K562 (cell line): Measurements from ENCODE around the gene CHMP2A. TPM values are rescaled to one million over a fixed set of nuclear protein-coding genes. Genes with fewer than 3 reads are reported as not detected.

Experiments used
- ATAC-seq: fragments of 200-7000 bp; cut with Tn5 transposase; 3 replicates; pipeline ENCODE4 v1.9.1; 2020; ENCODE audit warnings: moderate library complexity
- BruUV-seq: library from RNA; stranded (reverse); fragments of 400-500 nt; replicated peaks from 2 replicates; lab custom pipeline; 2021; lab: Mats Ljungman, UMichigan
- CTCF ChIA-PET: fragments of 300-600 bp; formaldehyde crosslinking; extraction: SDS; loops from one replicate; lab custom pipeline; 2021; ENCODE audit warnings: low intra/inter-chr PET ratio; lab: Yijun Ruan, JAX
- POLR2A ChIA-PET: fragments of 300-600, 350-650 bp; sonication (Branson Sonifier 250); formaldehyde crosslinking; extraction: SDS; loops from one replicate; lab custom pipeline; 2021; ENCODE audit warnings: antibody characterized with exemption, inconsistent platforms; lab: Yijun Ruan, JAX
- DNase-seq, 4 experiments: peaks; one replicate each; pipeline versions ENCODE4 v3.0.0 to v3.0.0-alpha.2; 2011 to 2018; ENCODE audit warnings: low spot score in 3 of 4, mixed read lengths in 3 of 4; ENCODE audit errors: extremely low read depth in 1 of 4
- FAIRE-seq: peaks from 2 replicates; lab custom pipeline; 2011; peaks lifted over from hg19 to GRCh38; lab: Jason Lieb, UNC
- H2AFZ ChIP-seq: 2 replicates; pipeline ENCODE4 v1.6.0; 2011; ENCODE audit warnings: low read depth, low read length, control low read depth, inconsistent platforms
- H3K27ac ChIP-seq: fragments of 200-600 bp; 3 replicates; pipeline ENCODE4 v1.8.0; 2011; ENCODE audit warnings: low read depth, mild to moderate bottlenecking, control low read depth, inconsistent platforms, low read length, moderate library complexity, mixed read lengths; ENCODE audit errors: extremely low read depth
- H3K27me3 ChIP-seq, 2 experiments: fragments of 300-600 bp in 1 of 2; 2 replicates in 1 of 2; 3 replicates in 1 of 2; pipeline versions ENCODE4 v1.6.0 to v1.8.0; 2011; ENCODE audit warnings: inconsistent platforms in 2 of 2, low read length in 2 of 2, mild to moderate bottlenecking in 1 of 2, mixed read lengths in 1 of 2, moderate library complexity in 1 of 2; ENCODE audit not compliant: control insufficient read depth in 2 of 2, insufficient read depth in 2 of 2
- H3K36me3 ChIP-seq: fragments of 300-600 bp; 3 replicates; pipeline ENCODE4 v1.8.0; 2011; ENCODE audit warnings: mild to moderate bottlenecking, low read length, inconsistent platforms; ENCODE audit not compliant: control insufficient read depth, insufficient read depth
- H3K4me1 ChIP-seq, 2 experiments: fragments of 200-600 bp in 1 of 2; replicated peaks in 1 of 2; 2 replicates in 1 of 2; 3 replicates in 1 of 2; pipeline versions ENCODE4 v1.5.1 to v1.8.0; 2011; ENCODE audit warnings: inconsistent platforms in 2 of 2, low read length in 2 of 2, mild to moderate bottlenecking in 1 of 2, mixed read lengths in 1 of 2, moderate library complexity in 1 of 2; ENCODE audit not compliant: control insufficient read depth in 2 of 2, insufficient read depth in 2 of 2
- H3K4me2 ChIP-seq: 2 replicates; pipeline ENCODE4 v1.6.1; 2011; ENCODE audit warnings: low read length, control low read depth, inconsistent platforms, mixed read lengths; ENCODE audit not compliant: insufficient read depth
- H3K4me3 ChIP-seq: fragments of 200-600 bp; sonication (generic), shearing (Covaris generic); 2 replicates; pipeline ENCODE4 v1.5.1; 2016; ENCODE audit warnings: control low read depth, inconsistent platforms
- H3K79me2 ChIP-seq: fragments of 200-600 bp; 3 replicates; pipeline ENCODE4 v1.8.0; 2011; ENCODE audit warnings: low read length, inconsistent platforms; ENCODE audit not compliant: control insufficient read depth, insufficient read depth
- H3K9ac ChIP-seq, 2 experiments: 2 replicates each; pipeline versions ENCODE4 v1.6.0 to v1.6.1; 2011; ENCODE audit warnings: low read depth in 2 of 2, low read length in 2 of 2, control low read depth in 1 of 2, inconsistent platforms in 1 of 2, mild to moderate bottlenecking in 1 of 2, mixed read lengths in 1 of 2; ENCODE audit not compliant: insufficient read depth in 1 of 2
- H3K9me1 ChIP-seq: one replicate; pipeline ENCODE4 v1.6.0; 2011; ENCODE audit warnings: inconsistent platforms, mild to moderate bottlenecking, low read length, moderate library complexity; ENCODE audit not compliant: control insufficient read depth, insufficient read depth
- H3K9me3 ChIP-seq: replicated peaks from 2 replicates; pipeline ENCODE4 v1.5.1; 2011; ENCODE audit warnings: low read depth, low read length, inconsistent platforms; ENCODE audit not compliant: control insufficient read depth, insufficient read depth
- H4K20me1 ChIP-seq: replicated peaks from 2 replicates; pipeline ENCODE4 v1.6.1; 2011; ENCODE audit warnings: low read length, inconsistent platforms, mixed read lengths; ENCODE audit not compliant: control insufficient read depth, insufficient read depth
- CC2D1A ChIP-seq: fragments of 450-650 bp; IDR thresholded peaks from 2 replicates; pipeline ENCODE4 v1.6.1; 2017; ENCODE audit warnings: mild to moderate bottlenecking
- FOXJ2 ChIP-seq: fragments of 200-800 bp; sonication (Bioruptor generic); IDR thresholded peaks from 2 replicates; pipeline ENCODE4 v1.6.1; 2016; ENCODE audit warnings: missing genetic modification characterization, missing compliant biosample characterization
- MAZ ChIP-seq, 2 experiments: fragments of 450-650 bp in 1 of 2; sonication (generic) in 1 of 2; formaldehyde crosslinking; IDR thresholded peaks in 1 of 2; conservative IDR thresholded peaks in 1 of 2; 2 replicates each; pipeline versions ENCODE4 v1.4.0 to v1.5.0; 2020; ENCODE audit warnings: mild to moderate bottlenecking in 1 of 2, missing genetic modification reagents in 1 of 2
- NCOA4 ChIP-seq: fragments of 450-650 bp; IDR thresholded peaks from 2 replicates; pipeline ENCODE4 v1.6.1; 2018; ENCODE audit warnings: mild to moderate bottlenecking; ENCODE audit not compliant: partially characterized antibody
- NFIX ChIP-seq: fragments of 250-450 bp; sonication (Bioruptor Pico); IDR thresholded peaks from 2 replicates; pipeline ENCODE4 v1.4.0; 2020; ENCODE audit warnings: low read depth, mild to moderate bottlenecking, moderate library complexity
- PURB ChIP-seq: sonication (generic); formaldehyde crosslinking; IDR thresholded peaks from 2 replicates; pipeline ENCODE4 v1.9.0; 2021; ENCODE audit warnings: low read depth, mild to moderate bottlenecking, missing genetic modification reagents
- SIRT6 ChIP-seq: IDR thresholded peaks from one replicate; pipeline ENCODE4 v1.6.1; 2012; ENCODE audit warnings: low read depth, mild to moderate bottlenecking, control low read depth, inconsistent platforms, low read length, moderate library complexity
- SMARCA4 ChIP-seq: fragments of 450-650 bp; IDR thresholded peaks from 2 replicates; pipeline ENCODE4 v1.6.1; 2016
- SREBF1 ChIP-seq: fragments of 150-350 bp; IDR thresholded peaks from 2 replicates; pipeline ENCODE4 v1.6.1; 2014; ENCODE audit warnings: antibody characterized with exemption, low read depth, low read length, borderline replicate concordance
- STAT5A ChIP-seq: IDR thresholded peaks from 2 replicates; pipeline ENCODE4 v1.6.1; 2012; ENCODE audit warnings: low read length, inconsistent platforms, borderline replicate concordance
- TAF15 ChIP-seq: fragments of 200-400 bp; formaldehyde crosslinking; IDR thresholded peaks from 2 replicates; pipeline ENCODE4 v1.6.1; 2017; ENCODE audit warnings: mild to moderate bottlenecking, low read depth, low read length, moderate library complexity
- ZNF780A ChIP-seq: fragments of 250-450 bp; sonication (Bioruptor Pico); IDR thresholded peaks from 2 replicates; pipeline ENCODE4 v1.5.0; 2021; ENCODE audit warnings: mild to moderate bottlenecking
- WGBS: fragments of 100-300 bp; shearing (Covaris generic); methylation state at CpG from one replicate; pipeline ENCODE4 v1.1.6; 2016; ENCODE audit warnings: low coverage, mixed read lengths; ENCODE audit not compliant: insufficient coverage; ENCODE audit errors: missing lambda C conversion rate; 5-methylcytosine and 5-hydroxymethylcytosine counted together
- in situ Hi-C: fragments of 300-500 bp; cut with MboI; formaldehyde crosslinking; loops from 4 replicates; pipeline ENCODE4 v1.15.0; 2018; ENCODE audit warnings: inconsistent platforms, mixed read lengths
- intact Hi-C: fragments of 100-400 bp; cut with micrococcal nuclease; formaldehyde crosslinking; loops from 2 replicates; pipeline ENCODE4 v1.14.2; 2022
- polyA plus RNA-seq, 8 experiments: library from polyadenylated mRNA; depleted of rRNA in 4 of 8; stranded (reverse) in 5 of 8; unstranded in 3 of 8; fragments of >200 nt; fragmentation: Nextera tagmentation in 2 of 8; fragmentation: Illumina TruSeq in 1 of 8; extraction: Ambion mirVana in 2 of 8; extraction: Trizol in 1 of 8; gene quantifications; 2 replicates each; pipeline versions ENCODE4 v1.2.1 to v1.2.3, GENCODE V29; 2011 to 2014; ENCODE audit warnings: inconsistent platforms in 1 of 8, missing spikeins in 1 of 8
- total RNA-seq, 7 experiments: library from RNA; depleted of rRNA in 6 of 7; stranded (reverse); fragments of >200 nt in 6 of 7; fragmentation: Illumina TruSeq in 2 of 7; extraction: Trizol in 2 of 7; gene quantifications; 2 replicates each; pipeline versions ENCODE4 v1.2.1 to v1.2.3, GENCODE V29; 2011 to 2021; ENCODE audit warnings: low replicate concordance in 1 of 7
- TF ChIP-seq, protein P1 (sequence below): IDR thresholded peaks from 2 replicates; pipeline ENCODE4 v1.6.1; 2014; ENCODE audit warnings: antibody characterized with exemption
- TF ChIP-seq, protein P2 (sequence below): fragments of 450-650 bp; IDR thresholded peaks from 2 replicates; pipeline ENCODE4 v1.6.1; 2016; ENCODE audit warnings: missing biosample characterization, missing genetic modification characterization
- TF ChIP-seq, protein P3 (sequence below): sonication (generic); formaldehyde crosslinking; IDR thresholded peaks from 2 replicates; pipeline ENCODE4 v1.8.1; 2023; ENCODE audit warnings: mild to moderate bottlenecking, missing genetic modification reagents
- TF ChIP-seq, protein P4 (sequence below): fragments of 250-450 bp; sonication (Bioruptor Pico); IDR thresholded peaks from 2 replicates; pipeline ENCODE4 v1.5.0; 2020; ENCODE audit warnings: mild to moderate bottlenecking, borderline replicate concordance

CHMP2A gene
- total and polyA plus RNA-seq, 9 of the 15 experiments (the other 6 are each of a cell fraction or from before 2014, with no cell fraction given) = 57.6 to 159 (median 87.2) TPM

DNA sequence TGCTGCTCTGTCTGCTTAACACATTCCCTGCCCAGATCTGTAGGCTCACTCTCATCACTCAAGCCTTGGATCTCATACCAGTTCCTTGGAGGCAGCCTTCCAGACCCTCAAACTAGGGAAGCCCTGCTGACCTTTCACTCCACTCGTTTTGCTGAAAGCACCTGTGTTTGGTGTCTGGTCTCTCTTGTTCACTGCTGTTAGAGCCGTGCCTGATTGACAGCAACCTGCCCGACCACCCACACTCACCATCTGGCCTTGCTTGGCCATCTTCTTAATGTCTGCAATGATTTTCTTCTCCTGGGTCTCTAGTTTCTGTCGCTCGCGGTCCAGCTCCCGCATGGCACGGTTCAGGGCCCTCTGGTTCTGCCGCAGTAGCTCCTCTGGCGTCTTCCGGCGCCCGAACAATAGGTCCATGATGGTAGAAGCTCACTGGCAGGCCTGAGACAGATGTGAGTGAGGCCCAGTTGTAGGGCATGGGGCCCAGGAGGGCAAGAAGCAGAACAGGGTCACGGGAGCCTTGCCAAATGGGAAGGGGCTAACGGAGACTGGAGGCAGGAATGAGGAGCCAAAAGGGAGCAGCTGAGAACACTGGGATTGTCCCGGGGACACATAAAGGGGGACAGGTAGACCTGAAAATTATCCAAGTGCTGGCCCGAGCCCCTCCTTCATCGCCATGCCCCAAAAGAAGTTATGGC lies 959 bp downstream of the CHMP2A start:
- intact Hi-C loops (no loop called here), in situ Hi-C loops (no loop called here)
- H3K9me3 ChIP-seq = no peaks in the 10 kb centered on the region
- H4K20me1 ChIP-seq = peaks cover 4% of the 10 kb centered on the region; the same call in 1 of the 2 replicates
- H3K9ac ChIP-seq = peak overlapping the region; percentile 84 to 94
- ChIA-PET CTCF (no interaction called here), POLR2A (interaction anchor here (0.6 to 3.7 kb wide), 10 partner anchors 9 to 191 kb away, joined by 3 to 48 read pairs (median 4); partner anchors contain the start of genes TRIM28, ZBTB45, ZNF446 and ZNF497)
- WGBS = 60% methylated on average over 18 of the region's 18 CpGs
- H3K27me3 ChIP-seq = no peaks in the 10 kb centered on the region
- peaks cover 43% of the 10 kb centered on the region for H3K79me2 ChIP-seq
- peak overlapping the region; percentile 86 for H3K27ac ChIP-seq
- peaks cover 28 to 60% of the 10 kb centered on the region in 2 experiments for H3K4me1 ChIP-seq
- H3K9me1 ChIP-seq = peaks cover 3% of the 10 kb centered on the region
- FAIRE-seq = peak; percentile 59
- H3K36me3 ChIP-seq = peaks cover 70% of the 10 kb centered on the region
- H3K4me2 ChIP-seq = peak overlapping the region; percentile 98
- no TSS peak for BruUV-seq
- no peak for DNase-seq
- H3K4me3 ChIP-seq = peak overlapping the region; percentile 62
- no peak for ATAC-seq
- no peak overlapping the region for H2AFZ ChIP-seq
- TF ChIP-seq, protein P1, sequence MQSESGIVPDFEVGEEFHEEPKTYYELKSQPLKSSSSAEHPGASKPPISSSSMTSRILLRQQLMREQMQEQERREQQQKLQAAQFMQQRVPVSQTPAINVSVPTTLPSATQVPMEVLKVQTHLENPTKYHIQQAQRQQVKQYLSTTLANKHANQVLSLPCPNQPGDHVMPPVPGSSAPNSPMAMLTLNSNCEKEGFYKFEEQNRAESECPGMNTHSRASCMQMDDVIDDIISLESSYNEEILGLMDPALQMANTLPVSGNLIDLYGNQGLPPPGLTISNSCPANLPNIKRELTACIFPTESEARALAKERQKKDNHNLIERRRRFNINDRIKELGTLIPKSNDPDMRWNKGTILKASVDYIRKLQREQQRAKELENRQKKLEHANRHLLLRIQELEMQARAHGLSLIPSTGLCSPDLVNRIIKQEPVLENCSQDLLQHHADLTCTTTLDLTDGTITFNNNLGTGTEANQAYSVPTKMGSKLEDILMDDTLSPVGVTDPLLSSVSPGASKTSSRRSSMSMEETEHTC = no peak
- TF ChIP-seq SMARCA4 (no peak), TAF15 (no peak), FOXJ2 (tag) (no peak), ZNF780A (CRISPR knock-in tag) (no peak), SIRT6 (peak; percentile 6), STAT5A (no peak), SREBF1 (no peak), NFIX (CRISPR knock-in tag) (no peak), PURB (CRISPR knock-in tag) (no peak), CC2D1A (no peak), NCOA4 (no peak), MAZ (CRISPR knock-in tag; conservative IDR thresholded peaks at IDR 0.05 in 1 of 2, IDR thresholded peaks at IDR 0.05 in 1 of 2) (no peak)
- TF ChIP-seq, protein P2, sequence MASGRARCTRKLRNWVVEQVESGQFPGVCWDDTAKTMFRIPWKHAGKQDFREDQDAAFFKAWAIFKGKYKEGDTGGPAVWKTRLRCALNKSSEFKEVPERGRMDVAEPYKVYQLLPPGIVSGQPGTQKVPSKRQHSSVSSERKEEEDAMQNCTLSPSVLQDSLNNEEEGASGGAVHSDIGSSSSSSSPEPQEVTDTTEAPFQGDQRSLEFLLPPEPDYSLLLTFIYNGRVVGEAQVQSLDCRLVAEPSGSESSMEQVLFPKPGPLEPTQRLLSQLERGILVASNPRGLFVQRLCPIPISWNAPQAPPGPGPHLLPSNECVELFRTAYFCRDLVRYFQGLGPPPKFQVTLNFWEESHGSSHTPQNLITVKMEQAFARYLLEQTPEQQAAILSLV = no peak
- TF ChIP-seq, protein P3, sequence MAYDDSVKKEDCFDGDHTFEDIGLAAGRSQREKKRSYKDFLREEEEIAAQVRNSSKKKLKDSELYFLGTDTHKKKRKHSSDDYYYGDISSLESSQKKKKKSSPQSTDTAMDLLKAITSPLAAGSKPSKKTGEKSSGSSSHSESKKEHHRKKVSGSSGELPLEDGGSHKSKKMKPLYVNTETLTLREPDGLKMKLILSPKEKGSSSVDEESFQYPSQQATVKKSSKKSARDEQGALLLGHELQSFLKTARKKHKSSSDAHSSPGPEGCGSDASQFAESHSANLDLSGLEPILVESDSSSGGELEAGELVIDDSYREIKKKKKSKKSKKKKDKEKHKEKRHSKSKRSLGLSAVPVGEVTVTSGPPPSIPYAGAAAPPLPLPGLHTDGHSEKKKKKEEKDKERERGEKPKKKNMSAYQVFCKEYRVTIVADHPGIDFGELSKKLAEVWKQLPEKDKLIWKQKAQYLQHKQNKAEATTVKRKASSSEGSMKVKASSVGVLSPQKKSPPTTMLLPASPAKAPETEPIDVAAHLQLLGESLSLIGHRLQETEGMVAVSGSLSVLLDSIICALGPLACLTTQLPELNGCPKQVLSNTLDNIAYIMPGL (CRISPR knock-in tag) = 0 out of 2 replicates have a peak, but pooled peaks have one; percentile 6
- TF ChIP-seq, protein P4, sequence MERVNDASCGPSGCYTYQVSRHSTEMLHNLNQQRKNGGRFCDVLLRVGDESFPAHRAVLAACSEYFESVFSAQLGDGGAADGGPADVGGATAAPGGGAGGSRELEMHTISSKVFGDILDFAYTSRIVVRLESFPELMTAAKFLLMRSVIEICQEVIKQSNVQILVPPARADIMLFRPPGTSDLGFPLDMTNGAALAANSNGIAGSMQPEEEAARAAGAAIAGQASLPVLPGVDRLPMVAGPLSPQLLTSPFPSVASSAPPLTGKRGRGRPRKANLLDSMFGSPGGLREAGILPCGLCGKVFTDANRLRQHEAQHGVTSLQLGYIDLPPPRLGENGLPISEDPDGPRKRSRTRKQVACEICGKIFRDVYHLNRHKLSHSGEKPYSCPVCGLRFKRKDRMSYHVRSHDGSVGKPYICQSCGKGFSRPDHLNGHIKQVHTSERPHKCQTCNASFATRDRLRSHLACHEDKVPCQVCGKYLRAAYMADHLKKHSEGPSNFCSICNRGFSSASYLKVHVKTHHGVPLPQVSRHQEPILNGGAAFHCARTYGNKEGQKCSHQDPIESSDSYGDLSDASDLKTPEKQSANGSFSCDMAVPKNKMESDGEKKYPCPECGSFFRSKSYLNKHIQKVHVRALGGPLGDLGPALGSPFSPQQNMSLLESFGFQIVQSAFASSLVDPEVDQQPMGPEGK (CRISPR knock-in tag) = no peak
